GM12865 (cell line): ENCODE measurements around the gene TNFRSF11A.

Experiments used
- DNase-seq: peaks from one replicate; pipeline ENCODE4 v3.0.0; 2010; ENCODE audit warnings: low read depth
- H3K4me3 ChIP-seq: 2 replicates; pipeline ENCODE4 v1.5.1; 2011; ENCODE audit warnings: mild to moderate bottlenecking, low read depth, low read length, control low read depth
- TF ChIP-seq, protein P1 (sequence below): IDR thresholded peaks from 2 replicates; pipeline ENCODE4 v1.5.1; 2011; ENCODE audit warnings: low read length, control low read depth, low read depth, inconsistent platforms; ENCODE audit not compliant: insufficient read depth; ENCODE audit errors: missing control alignments

TNFRSF11A gene

DNA sequence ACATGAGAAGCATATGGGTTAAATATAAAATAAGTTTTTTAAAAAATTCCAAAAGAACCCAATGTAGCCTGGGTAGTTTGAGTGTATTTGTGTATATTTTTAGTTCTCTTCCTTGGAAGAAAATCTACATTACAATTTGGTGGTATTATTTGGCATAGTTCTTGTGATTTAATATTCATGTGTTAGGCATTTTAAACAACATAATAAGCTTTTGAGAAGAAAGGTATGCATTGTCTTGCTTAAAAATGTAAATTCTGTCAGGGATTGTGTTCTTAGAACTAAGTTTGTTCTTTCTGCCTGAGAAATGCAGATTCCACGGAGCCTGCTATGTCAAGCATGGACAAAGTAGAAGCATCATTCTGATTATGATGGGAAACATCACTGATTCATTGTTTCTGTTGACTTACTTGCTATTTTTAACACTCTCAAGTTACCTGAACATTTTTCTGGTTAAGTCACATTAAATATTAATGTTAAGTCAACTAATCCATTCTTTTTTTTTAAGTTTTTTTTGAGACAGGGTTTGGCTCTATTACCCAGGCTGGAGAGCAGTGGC lies 49.4 kb downstream of the TNFRSF11A start:
- DNase-seq = no peak
- TF ChIP-seq, protein P1, sequence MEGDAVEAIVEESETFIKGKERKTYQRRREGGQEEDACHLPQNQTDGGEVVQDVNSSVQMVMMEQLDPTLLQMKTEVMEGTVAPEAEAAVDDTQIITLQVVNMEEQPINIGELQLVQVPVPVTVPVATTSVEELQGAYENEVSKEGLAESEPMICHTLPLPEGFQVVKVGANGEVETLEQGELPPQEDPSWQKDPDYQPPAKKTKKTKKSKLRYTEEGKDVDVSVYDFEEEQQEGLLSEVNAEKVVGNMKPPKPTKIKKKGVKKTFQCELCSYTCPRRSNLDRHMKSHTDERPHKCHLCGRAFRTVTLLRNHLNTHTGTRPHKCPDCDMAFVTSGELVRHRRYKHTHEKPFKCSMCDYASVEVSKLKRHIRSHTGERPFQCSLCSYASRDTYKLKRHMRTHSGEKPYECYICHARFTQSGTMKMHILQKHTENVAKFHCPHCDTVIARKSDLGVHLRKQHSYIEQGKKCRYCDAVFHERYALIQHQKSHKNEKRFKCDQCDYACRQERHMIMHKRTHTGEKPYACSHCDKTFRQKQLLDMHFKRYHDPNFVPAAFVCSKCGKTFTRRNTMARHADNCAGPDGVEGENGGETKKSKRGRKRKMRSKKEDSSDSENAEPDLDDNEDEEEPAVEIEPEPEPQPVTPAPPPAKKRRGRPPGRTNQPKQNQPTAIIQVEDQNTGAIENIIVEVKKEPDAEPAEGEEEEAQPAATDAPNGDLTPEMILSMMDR = no peak
- no peak overlapping the region for H3K4me3 ChIP-seq

DNA sequence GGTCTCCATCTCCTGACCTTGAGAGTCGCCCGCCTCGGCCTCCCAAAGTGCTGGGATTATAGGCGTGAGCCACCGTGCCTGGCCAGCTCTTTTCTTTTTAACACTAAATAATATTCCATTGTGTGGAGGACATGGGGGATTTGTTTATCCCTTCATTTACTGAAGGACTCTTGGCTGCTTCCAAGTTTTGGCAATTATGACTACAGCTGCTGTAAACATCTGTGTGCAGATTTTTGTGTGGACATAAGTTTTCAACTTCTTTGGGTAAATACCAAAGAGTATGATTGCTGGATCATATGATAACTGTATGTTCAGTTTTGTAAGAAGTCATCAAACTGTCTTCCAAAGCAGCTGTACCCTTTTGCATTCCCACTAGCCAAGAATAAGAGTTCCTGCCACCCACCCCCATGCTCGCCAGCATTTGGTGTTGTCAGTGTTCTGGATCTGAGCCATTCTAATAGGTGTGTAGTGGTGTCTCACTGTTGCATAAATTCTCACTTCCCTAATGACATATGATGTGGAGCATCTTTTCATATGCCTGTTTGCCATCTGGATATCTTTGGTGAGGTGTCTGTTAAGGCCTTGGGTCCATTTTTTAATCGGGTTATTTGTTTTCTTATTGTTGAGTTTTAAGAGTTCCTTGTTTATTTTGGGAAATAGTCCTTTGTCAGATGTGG lies 52.2 kb downstream of the TNFRSF11A start:
- TF ChIP-seq, protein P1 = no peak
- no peak for DNase-seq
- H3K4me3 ChIP-seq = no peak overlapping the region

DNA sequence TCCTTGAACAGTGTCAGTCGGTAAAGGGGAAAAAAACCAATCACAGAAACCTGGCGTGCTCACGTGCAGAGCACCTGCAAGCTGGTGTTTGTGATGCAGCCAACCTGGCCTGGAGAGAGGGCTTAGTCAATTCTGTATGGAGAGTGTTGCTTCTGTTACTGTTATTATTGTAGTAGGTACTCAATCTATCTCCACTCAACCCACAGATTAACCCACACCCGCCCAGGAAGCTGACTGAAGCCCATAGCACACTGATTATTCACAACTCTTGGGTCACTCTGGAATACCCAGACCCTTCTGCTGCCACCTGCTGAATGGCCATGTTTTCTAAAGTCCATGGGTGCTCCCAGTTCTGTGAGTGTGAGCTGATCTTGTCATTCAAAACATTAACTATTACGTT lies 53.9 kb downstream of the TNFRSF11A start:
- H3K4me3 ChIP-seq = no peak overlapping the region
- TF ChIP-seq, protein P1 = no peak
- DNase-seq = no peak

DNA sequence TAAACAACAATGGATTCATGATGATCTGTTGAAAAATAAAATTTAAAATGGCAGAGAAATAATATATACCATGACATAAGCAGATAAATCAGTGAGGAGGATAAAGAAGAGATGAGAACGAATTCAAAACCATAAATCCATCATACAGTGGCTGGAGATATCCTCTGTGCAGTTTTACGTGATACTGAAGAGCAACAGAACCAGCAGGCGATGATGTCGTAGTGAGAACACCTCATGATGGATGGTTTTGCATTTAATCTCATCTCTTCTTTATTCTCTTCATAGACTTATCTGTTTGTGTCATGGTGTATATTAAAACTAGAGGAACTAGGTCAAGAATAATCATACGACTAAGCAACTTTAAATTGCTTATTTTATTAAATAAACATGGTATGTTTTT lies 56.3 kb downstream of the TNFRSF11A start:
- TF ChIP-seq, protein P1 = no peak
- H3K4me3 ChIP-seq = no peak overlapping the region
- DNase-seq = no peak

DNA sequence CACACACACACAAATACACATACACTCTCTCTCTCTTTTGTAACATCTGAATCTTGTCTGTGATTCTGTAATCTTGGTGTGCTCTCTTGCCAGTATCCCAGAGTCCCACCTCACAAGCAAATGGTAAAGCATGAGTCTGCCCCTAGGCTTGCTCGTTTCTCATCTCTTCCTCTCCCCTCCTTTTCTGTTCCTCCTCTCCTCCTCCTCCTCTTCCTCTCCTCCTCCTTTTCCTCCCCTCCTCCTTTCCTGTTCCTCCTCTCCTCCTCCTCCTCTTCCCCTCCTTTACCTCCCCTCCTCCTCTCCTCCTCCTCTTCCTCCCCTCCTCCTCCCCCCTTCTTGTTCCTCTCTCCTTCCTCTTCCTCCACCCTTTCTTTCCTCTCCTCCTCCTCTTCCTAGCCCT lies 59.0 kb downstream of the TNFRSF11A start:
- no peak for DNase-seq
- no peak overlapping the region for H3K4me3 ChIP-seq
- TF ChIP-seq, protein P1 = no peak

DNA sequence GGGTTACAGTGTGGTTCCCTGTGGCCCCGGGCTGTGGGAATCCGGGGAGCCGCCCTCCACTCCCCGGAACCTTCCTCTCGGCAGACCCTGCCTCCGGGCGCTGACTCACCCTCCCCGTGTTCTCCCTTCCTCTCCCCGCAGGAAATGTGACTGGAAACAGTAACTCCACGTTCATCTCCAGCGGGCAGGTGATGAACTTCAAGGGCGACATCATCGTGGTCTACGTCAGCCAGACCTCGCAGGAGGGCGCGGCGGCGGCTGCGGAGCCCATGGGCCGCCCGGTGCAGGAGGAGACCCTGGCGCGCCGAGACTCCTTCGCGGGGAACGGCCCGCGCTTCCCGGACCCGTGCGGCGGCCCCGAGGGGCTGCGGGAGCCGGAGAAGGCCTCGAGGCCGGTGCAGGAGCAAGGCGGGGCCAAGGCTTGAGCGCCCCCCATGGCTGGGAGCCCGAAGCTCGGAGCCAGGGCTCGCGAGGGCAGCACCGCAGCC lies 59.5 kb downstream of the TNFRSF11A start:
- no peak for DNase-seq
- no peak overlapping the region for H3K4me3 ChIP-seq
- TF ChIP-seq, protein P1 = no peak
